Measurements from ENCODE around the gene ALKBH7.

The ALKBH7 gene

DNA sequence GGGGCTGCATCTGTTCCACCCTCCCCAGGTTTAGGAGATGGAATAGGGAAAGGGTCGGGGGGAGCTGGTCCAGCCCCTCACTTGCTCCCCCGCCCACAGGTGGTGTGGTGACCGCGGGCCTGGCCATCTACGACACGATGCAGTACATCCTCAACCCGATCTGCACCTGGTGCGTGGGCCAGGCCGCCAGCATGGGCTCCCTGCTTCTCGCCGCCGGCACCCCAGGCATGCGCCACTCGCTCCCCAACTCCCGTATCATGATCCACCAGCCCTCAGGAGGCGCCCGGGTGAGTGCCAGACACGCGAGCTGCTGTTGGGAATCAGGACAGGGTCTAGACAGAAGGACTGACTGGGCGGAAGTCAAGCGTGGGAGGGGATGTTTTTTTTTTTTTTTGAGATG is 8.2 kb upstream of the ALKBH7 start:
- in situ Hi-C loops (cut with MboI; ENCODE audit: low sequenced_read_pairs), result no loop called here

- in situ Hi-C loops (cut with MboI; ENCODE audit: low sequenced_read_pairs), result no loop called here
Observed at GRCh38 chr19:6373096-6373812, 660 bp downstream of the ALKBH7 start.

DNA sequence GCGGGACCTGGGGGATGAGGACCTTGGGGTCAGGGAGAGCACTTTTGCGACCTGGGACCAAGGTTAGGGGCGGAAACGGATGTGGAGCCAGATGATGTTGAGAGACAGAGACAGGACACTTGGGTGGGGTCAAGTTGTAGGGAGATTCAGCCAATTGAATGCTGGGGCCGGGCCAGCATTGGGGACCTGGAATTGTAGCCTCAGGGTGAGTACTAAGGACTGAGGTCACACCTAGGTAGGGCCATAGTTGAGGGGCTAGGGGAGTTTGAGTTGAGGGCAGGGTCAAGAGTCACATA is 1.2 kb downstream of the ALKBH7 start:
- in situ Hi-C loops (cut with MboI; ENCODE audit: low sequenced_read_pairs), result no loop called here

GRCh38 chr19:6374161-6374709 is 1.6 kb downstream of the ALKBH7 start:
- in situ Hi-C loops (cut with MboI; ENCODE audit: low sequenced_read_pairs), result no loop called here

- in situ Hi-C loops (cut with MboI; ENCODE audit: low sequenced_read_pairs), result no loop called here
Observed at GRCh38 chr19:6374711-6375410, 2.3 kb downstream of the ALKBH7 start.

DNA sequence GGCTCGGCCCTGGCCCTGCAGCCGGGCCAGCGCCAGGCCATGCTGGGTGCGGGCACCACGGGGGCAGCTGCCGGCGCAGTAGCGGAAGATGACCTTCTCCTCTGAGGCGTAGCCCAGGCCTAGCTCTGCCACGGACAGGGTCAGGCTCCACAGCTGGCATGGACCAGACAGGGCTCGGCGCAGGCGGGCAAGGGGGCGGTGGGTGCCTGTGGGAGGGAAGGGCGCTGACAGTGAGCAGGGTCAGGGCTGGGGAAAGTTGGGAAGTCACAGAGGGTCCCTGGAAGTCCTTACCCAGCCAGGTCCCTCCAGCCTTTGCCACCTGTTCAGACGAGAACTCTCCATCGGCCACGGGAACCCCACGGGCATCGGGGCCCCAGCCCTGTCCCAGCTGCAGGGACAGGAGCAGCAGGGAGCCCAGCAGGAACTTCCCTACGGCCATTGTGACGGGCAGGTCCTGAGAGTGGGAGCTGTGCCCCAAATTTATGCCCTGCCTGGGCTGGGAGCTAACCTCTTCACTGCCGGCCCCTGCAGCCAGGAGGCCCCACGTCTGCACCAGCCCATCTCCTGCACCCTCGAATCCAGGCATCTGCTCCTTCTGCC is 2.9 kb downstream of the ALKBH7 start, which contains the start of gene PSPN:
TSS of gene PSPN (minus strand) at position 523 of the 600 bp plus-strand sequence. CDS start at position 439, 84 bp downstream.
- in situ Hi-C loops (cut with MboI; ENCODE audit: low sequenced_read_pairs), result no loop called here

- in situ Hi-C loops (cut with MboI; ENCODE audit: low sequenced_read_pairs), result no loop called here
Observed at GRCh38 chr19:6376512-6377190, 4.1 kb downstream of the ALKBH7 start.

DNA sequence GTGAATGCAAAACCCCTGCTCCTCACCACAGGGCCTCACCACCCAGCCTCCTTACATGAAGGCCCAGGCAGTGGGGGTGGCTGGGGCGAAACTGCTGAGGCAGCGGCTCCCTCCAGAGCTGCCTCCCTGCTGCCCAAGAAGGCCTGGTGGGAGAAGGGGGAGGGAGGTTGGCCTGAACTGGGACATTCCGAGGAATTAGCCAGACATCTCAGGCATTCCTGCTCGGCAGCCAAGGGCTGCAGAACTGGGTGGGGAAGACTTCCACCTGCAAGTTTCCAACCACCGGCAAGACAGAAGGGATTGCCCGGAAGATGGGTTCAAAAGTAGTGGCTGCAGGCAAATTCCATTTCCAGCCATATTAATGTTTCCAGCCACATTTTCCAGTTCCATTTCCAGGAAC is 5.4 kb downstream of the ALKBH7 start:
- in situ Hi-C loops (cut with MboI; ENCODE audit: low sequenced_read_pairs), result no loop called here

GRCh38 chr19:6378486-6378885 is 5.9 kb downstream of the ALKBH7 start:
- in situ Hi-C loops (cut with MboI; ENCODE audit: low sequenced_read_pairs), result no loop called here

DNA sequence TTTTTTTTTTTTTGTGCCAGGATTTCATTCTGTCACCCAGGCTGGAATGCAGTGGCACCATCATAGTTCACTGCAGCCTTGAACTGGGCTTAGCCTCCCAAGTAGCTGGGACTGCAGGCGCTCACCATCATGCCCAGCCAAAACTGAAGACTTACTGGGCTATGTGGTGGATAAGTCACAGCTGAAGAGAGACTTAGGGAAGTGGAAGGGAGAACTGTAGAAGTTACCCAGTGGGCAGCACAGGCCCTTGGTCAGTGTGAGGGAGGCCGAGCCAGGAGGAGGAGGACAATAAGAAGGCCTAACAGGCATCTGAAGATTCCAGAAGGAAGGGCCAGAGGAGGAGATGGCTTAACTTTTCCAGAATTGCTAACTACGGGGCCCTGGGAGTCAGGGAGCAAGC is 7.2 kb downstream of the ALKBH7 start:
- in situ Hi-C loops (cut with MboI; ENCODE audit: low sequenced_read_pairs), result no loop called here

DNA sequence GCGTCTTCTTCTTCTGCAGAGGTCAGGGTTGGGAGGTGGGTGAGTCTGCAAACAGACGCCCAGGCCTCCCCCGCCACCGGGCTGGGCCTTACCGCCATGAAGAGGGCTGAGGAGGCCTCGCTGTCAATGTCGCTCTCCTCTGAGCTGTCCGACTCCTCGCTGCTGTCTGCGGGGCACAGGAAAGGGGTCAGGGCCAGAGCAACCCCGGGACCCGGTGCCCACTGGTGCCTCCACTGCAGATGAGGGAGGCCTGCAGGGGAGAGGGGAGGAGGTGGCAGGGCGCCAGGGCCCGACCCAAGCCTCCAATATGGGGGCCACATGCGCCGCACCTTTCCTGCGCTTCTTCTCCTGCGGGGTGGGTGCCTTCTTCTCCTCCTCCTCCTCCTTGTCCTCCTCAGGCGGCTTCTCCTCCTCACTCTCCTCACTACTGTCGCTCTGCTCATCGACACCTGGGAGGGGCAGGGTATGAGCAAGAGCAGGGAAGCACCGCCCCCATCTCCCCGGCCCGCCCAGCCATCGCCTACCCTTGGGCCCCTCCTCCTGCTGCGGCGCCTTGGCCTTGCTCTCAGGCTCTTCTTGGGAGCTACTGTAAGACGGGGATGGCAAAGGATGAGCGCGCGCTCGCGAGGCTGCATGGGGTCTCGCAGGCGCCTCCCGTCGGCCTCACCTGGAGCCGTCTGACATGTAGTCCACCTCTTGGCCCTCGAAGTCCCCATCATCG is 8.6 kb downstream of the ALKBH7 start:
- in situ Hi-C loops (cut with MboI; ENCODE audit: low sequenced_read_pairs), result no loop called here

DNA sequence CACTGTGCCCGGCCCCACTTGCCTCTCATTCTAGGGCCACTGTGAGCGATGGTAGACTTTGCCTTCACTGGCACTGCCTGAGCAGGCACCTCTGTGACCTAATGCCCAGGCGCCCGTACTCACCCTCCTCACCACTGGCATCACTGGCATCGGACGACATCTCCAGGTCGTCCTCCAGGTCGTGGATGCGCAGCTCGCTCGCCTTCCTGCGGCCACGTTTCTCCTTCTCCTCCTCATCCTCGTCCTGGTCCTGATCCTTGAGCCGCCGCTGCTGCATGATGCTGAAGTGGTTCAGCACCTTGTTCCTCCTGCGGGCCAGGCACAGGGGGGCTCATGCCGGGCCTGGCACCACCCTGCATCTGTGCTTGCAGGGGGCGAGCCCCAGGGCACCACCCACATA is 10.6 kb downstream of the ALKBH7 start:
- in situ Hi-C loops (cut with MboI; ENCODE audit: low sequenced_read_pairs), result no loop called here

- in situ Hi-C loops (cut with MboI; ENCODE audit: low sequenced_read_pairs), result no loop called here
Observed at GRCh38 chr19:6384381-6384780, 11.8 kb downstream of the ALKBH7 start.

DNA sequence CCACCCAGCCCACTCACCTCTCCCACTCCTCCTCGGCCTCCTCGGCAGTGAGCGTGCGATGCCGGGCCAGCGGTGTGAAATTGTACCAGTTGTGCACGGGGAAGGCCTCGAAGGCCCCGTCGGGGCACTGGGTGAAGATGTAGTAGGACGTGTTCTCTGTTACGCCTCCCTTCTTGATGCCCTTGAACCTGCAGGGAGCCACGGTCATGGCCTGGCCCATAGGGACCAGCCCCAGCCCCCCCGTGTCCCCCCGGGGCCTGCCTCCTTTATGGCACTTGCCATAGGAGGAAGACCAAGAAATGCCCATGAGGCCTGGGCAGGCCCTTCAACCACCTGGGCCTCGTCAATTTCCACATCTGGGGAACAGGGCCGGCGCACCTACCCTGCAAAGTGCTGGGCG is 14.8 kb downstream of the ALKBH7 start:
- in situ Hi-C loops (cut with MboI; ENCODE audit: low sequenced_read_pairs), result no loop called here

GRCh38 chr19:6392221-6393073 is 19.9 kb downstream of the ALKBH7 start:
- in situ Hi-C loops (cut with MboI; ENCODE audit: low sequenced_read_pairs), result no loop called here

DNA sequence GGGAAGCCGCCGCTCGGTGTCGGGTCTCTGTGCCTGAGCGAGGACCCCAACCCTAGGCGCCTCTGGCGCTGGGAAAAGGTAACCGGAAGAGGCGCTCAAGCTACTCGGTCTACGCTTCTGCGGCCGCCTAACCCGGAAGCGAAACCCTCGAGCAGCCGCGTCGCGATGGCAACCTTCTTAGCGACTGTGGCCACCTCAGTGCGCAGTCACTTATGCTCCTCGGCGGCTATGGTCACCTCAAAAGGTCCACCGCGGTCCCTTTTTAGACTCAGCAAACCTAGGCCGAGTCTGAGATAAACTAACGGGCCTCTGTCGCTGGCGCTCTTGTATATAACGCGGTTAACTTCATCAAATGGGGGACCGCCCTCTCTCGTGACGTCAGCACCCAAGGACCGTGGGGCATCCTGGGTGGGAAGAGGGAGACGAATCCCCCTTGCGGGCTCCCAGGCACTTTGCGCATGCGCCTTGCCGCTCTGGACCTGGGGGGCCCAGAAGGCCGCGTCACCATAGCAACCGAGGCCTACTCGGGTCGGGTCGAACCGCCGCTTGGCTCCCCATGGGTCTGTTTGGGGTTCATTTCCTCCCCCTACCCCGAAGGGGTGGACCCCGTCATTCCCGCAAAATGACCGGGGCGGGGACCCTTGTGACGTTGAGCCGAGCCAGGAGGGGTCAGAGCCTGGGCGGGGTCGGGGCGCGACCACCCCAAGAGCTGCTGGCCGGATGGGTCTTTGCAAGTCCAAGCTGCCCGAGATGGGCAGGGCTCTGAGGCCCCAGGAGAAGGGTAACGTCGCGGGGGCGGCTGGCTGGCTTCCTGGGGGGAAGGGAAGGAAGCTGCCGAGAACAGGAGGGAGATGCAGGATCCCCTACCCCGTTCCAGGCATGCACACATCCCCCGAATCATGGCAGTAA is 20.7 kb downstream of the ALKBH7 start, which contains the start of gene GTF2F1:
TSS of gene GTF2F1 (minus strand) at position 91 of the 909 bp plus-strand sequence. CDS start 169 bp downstream, outside the sequence.
- in situ Hi-C loops (cut with MboI; ENCODE audit: low sequenced_read_pairs), result no loop called here

DNA sequence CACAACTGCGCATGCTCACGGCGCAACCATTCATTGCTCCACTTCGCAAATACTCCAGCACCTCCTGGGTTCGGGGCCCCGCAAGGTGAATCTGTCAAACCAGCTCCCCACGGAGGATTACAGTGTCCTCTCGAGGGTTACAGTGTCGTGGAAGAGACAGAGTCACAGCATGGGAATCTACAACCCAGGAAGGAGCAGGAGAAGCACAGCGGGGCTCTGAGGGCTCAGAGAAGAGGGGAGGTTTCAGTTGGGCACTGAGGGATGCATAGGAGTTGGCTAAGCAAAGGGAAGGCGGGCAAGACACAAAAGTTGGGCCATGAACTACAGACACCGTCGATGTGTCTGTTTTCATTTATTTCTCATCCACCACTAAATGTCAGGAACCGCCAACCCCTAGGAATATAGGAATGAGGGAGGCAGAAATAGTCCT is 21.4 kb downstream of the ALKBH7 start:
- in situ Hi-C loops (cut with MboI; ENCODE audit: low sequenced_read_pairs), result no loop called here

GRCh38 chr19:6394831-6395230 is 22.2 kb downstream of the ALKBH7 start:
- in situ Hi-C loops (cut with MboI; ENCODE audit: low sequenced_read_pairs), result no loop called here

GRCh38 chr19:6396305-6396704 is 23.7 kb downstream of the ALKBH7 start:
- in situ Hi-C loops (cut with MboI; ENCODE audit: low sequenced_read_pairs), result no loop called here
